GM18505 (cell line): Measurements from ENCODE around the gene CSTF1.

Experiments
- ATAC-seq: cut with Tn5 transposase; IDR thresholded peaks from one replicate; pipeline ENCODE4 v1.9.1; 2021; ENCODE audit not compliant: unreplicated experiment
- POLR2A ChIP-seq: IDR thresholded peaks from 4 replicates; pipeline ENCODE4 v1.6.1; 2011; ENCODE audit warnings: borderline replicate concordance; ENCODE audit not compliant: insufficient read depth, insufficient read length; ENCODE audit errors: extremely low read depth

CSTF1 gene

GRCh38 chr20:56359212-56360132 lies 33.0 kb upstream of the CSTF1 start:
- ATAC-seq = peak; percentile 21

GRCh38 chr20:56360133-56360907 lies 32.1 kb upstream of the CSTF1 start:
- ATAC-seq = no peak

More at GRCh38 chr20:56359212-56360132, 33.0 kb upstream of the CSTF1 start:
- TF ChIP-seq POLR2A = no peak

GRCh38 chr20:56360908-56361205 lies 31.6 kb upstream of the CSTF1 start:
- ATAC-seq = no peak
- no peak for TF ChIP-seq POLR2A

More at GRCh38 chr20:56360133-56360907, 32.1 kb upstream of the CSTF1 start:
- TF ChIP-seq POLR2A = no peak

DNA sequence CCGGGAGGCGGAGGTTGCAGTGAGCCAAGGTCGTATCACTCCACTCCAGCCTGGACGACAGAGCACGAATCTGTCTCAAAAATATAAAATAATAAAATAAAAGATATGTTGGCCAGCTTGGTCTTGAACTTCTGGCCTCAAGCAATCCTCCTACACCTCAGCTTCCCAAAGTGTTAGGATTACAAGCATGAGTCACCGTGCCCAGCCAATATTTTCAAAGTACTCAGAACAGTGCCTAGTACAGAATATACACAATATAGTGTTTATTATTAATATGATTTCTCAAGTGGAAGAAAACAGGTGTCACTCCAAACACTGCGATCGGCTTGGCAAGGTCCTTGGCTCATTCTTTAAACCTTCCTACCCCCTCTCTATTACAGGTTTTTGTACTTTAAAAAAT lies 30.5 kb upstream of the CSTF1 start:
- no peak for TF ChIP-seq POLR2A
- ATAC-seq = no peak

DNA sequence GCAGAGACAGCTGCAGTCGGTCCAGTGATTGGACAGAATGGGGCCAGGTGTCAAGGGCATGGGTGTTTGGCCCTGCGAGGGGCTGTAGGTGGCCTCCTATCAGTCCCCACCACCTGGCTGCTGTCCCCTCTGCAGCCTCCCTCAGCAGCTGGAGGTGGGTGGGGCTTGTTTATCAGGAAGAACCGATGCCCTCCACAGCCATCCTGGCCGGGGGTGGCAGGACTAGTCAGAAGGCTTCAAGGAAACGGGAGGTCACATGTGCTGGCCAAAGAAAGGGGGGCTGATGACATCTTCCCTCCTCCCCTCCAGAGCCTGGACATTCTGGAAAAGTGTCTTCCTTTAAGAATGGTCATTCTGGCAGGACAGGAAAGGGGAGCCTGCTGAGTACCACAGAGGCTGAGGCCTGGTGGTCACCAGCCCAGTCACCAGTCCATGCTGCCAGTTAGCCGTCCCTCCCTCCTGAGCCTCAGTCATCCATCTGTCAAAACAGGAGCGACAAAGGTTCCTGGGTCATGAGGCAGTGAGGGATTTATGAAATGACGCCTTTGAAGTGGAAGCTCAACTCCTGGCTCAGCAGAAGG lies 29.5 kb upstream of the CSTF1 start:
- no peak for TF ChIP-seq POLR2A
- no peak for ATAC-seq

DNA sequence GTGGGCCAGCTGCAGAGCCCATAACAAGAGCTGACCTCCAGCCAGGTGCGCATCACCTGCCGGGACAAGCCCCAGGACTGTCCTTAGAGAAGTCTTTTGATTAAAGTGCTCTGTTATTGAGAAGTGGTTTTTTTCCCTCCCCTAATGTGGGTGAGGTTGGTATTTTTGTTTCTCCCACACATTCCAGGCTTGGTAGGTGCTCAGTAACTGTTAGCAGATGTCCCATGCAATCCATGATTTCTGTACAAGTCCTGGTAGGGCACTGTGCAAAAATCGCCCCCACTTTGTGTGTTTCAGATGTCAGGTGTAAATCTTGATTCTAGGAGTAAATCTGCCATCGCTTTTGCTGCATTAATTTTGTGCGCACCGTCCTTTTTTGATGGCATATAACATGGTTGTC lies 29.0 kb upstream of the CSTF1 start:
- no peak for TF ChIP-seq POLR2A
- no peak for ATAC-seq

- no peak for TF ChIP-seq POLR2A
- ATAC-seq = no peak
Observed at GRCh38 chr20:56368351-56369134, 23.9 kb upstream of the CSTF1 start.

DNA sequence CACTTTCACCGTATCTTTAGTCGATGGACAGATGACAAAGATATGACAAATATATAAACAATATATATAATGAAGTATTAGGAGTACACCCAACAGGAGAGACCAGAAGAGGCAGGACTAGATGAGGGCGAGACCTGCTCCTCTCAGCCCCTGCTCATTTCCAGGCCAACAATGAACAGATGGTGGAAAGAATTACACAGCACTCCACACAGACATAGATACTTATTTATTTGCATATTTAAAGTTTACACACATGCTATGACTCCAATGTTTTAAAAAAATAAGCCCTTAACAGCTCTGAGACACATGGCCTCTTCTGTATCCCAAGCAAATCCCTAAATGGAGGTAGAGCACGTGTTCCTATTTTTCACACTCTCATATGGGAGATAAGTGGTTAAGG lies 23.3 kb upstream of the CSTF1 start:
- no peak for TF ChIP-seq POLR2A
- ATAC-seq = no peak

GRCh38 chr20:56371977-56372376 lies 20.5 kb upstream of the CSTF1 start:
- no peak for TF ChIP-seq POLR2A
- ATAC-seq = no peak

- no peak for ATAC-seq
- no peak for TF ChIP-seq POLR2A
Observed at GRCh38 chr20:56372850-56373249, 19.6 kb upstream of the CSTF1 start.

GRCh38 chr20:56373942-56374341 lies 18.5 kb upstream of the CSTF1 start:
- peak; percentile 64 for ATAC-seq
- no peak for TF ChIP-seq POLR2A

DNA sequence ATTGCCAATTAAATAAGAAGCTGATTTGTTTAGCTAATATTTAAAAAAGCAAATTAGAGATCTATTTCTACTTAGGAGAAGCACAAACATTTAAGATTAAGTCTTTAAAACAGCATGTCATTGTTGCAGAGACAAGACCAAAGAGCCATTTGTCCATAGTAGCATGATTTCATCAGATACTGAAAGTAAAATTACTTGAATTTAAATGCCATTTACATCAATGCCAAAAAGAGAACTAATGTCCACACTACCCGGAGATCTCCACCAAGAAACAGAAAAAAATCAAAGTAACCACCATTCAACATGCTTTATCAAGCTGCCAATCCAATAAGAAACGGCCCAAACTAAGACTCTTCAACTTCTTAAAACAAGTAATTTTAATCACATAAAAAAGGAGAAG lies 16.1 kb upstream of the CSTF1 start:
- no peak for ATAC-seq
- no peak for TF ChIP-seq POLR2A

GRCh38 chr20:56378386-56378785 lies 14.1 kb upstream of the CSTF1 start:
- TF ChIP-seq POLR2A = no peak

DNA sequence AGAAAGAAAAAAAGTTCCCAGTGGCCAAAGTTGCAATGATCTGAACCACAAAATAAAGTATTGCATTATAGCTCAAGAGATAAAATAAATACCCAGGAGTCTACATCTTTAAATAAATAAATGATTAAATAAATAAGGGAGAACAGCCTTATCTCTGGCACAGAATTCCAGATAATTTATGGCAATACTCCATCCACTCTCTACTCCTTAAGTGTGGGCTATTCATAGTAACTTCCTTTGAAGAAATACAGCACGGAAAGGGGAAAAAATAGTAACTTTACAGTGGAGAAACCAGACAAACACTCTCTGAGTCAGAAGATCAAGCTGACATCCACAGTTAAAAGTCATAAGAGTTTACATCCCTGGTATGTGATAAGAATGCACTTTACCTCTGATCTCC lies 12.1 kb upstream of the CSTF1 start:
- TF ChIP-seq POLR2A = no peak
- ATAC-seq = no peak

More at GRCh38 chr20:56378386-56378785, 14.1 kb upstream of the CSTF1 start:
- no peak for ATAC-seq

DNA sequence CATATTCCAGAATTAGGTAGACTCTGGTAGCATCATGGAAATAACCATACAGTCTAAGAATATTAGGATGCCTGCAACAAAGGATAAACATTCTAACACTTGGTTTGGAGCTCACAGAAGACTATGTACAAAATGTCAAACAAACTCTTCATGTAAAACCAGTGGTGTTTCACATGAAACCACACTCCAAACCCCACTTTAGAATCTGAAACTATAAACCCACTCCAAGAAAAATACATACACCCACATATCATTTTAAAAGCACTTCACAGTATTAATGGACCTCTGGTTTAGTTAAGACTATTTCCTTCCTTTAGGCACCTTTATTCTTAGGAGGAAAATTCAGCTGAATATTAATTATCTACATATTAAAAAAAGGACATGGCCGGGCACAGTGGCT lies 10.9 kb upstream of the CSTF1 start:
- no peak for ATAC-seq
- TF ChIP-seq POLR2A = no peak
